Gastroesophageal sphincter (tissue), 3 donors: Measurements from ENCODE around the gene KATNAL1.

Experiments used
- CTCF ChIP-seq, 4 experiments: fragments of 200-600 bp in 2 of 4; fragments of 450-650 bp in 2 of 4; sonication (generic) in 1 of 4; IDR thresholded peaks; one replicate each; pipeline ENCODE4 v1.5.1; 2017 to 2019; ENCODE audit warnings: antibody characterized with exemption in 4 of 4, mild to moderate bottlenecking in 2 of 4, moderate library complexity in 2 of 4
- POLR2AphosphoS5 ChIP-seq: sonication (generic); formaldehyde crosslinking; IDR thresholded peaks from one replicate; pipeline ENCODE4 v1.6.1; 2017; ENCODE audit warnings: antibody characterized with exemption

- TF ChIP-seq CTCF (IDR thresholded peaks at IDR 0.05) (no peak), POLR2AphosphoS5 (no peak)
Observed at GRCh38 chr13:30332456-30333143, 25.2 kb upstream of the KATNAL1 start.
